BLaER1 treated with 17β-estradiol and CSF1 and Interleukin-3, amounts not matched to agents 10 nM and 100 nM (cell line): ENCODE results near the gene RAMP2.

Experiments
- H3K27ac ChIP-seq, 11 experiments: shearing (Covaris generic); formaldehyde crosslinking; 2 replicates each; pipeline ENCODE4 v1.8.1; 2022
- H3K27me3 ChIP-seq, 11 experiments: shearing (Covaris generic); formaldehyde crosslinking; 2 replicates each; pipeline ENCODE4 v1.8.1; 2022
- H3K36me3 ChIP-seq, 11 experiments: shearing (Covaris generic); formaldehyde crosslinking; 2 replicates each; pipeline ENCODE4 v1.8.1; 2022
- H3K4me1 ChIP-seq, 10 experiments: shearing (Covaris generic); formaldehyde crosslinking; 2 replicates each; pipeline ENCODE4 v1.8.1; 2022
- H3K4me2 ChIP-seq, 11 experiments: shearing (Covaris generic); formaldehyde crosslinking; 2 replicates each; pipeline ENCODE4 v1.8.1; 2022
- H3K4me3 ChIP-seq, 10 experiments: shearing (Covaris generic); formaldehyde crosslinking; 2 replicates each; pipeline ENCODE4 v1.8.1; 2022
- H3K9ac ChIP-seq, 11 experiments: shearing (Covaris generic); formaldehyde crosslinking; 2 replicates each; pipeline ENCODE4 v1.8.1; 2022
- H3K9me3 ChIP-seq, 11 experiments: shearing (Covaris generic); formaldehyde crosslinking; replicated peaks in 1 of 11; 2 replicates each; pipeline ENCODE4 v1.8.1; 2022
- H4K20me1 ChIP-seq, 11 experiments: shearing (Covaris generic); formaldehyde crosslinking; 2 replicates each; pipeline ENCODE4 v1.8.1; 2022
- Cebpa-rat ChIP-seq, 11 experiments: shearing (Covaris generic); IDR thresholded peaks; 2 replicates each; pipeline ENCODE4 v1.8.1; 2022

Gene RAMP2

GRCh38 chr17:42744806-42745617 lies 16.0 kb upstream of the RAMP2 start, which contains the start of gene EZH1:
Gene EZH1 (minus strand): TSS chr17:42745040. CDS start chr17:42728941, 16,099 bp downstream.
- no peaks in the 10 kb centered on the region for H3K27me3 ChIP-seq
- peak within 1 kb of the TSS; percentile 83 to 92 (median 90) for H3K9ac ChIP-seq
- H3K9me3 ChIP-seq, result no peaks in the 10 kb centered on the region; a peak in 1 of 22 replicates
- H3K4me1 ChIP-seq, result peaks cover 22 to 53% (median 32%) of the 10 kb centered on the region in 10 experiments
- peak within 1 kb of the TSS; percentile 77 to 96 (median 90) for H3K4me2 ChIP-seq
- no peak for TF ChIP-seq Cebpa-rat (IDR thresholded peaks at IDR 0.05)
- H3K36me3 ChIP-seq, result peaks cover 0 to 14% (median 6%) of the 10 kb centered on the region in 11 experiments; a peak in 6 of 22 replicates
- peak within 1 kb of the TSS; percentile 60 to 78 (median 72) for H3K4me3 ChIP-seq
- H4K20me1 ChIP-seq, result peaks cover 0 to 40% (median 0%) of the 10 kb centered on the region in 11 experiments; a peak in 3 of 22 replicates
- H3K27ac ChIP-seq, result peak within 1 kb of the TSS; percentile 67 to 96 (median 85); a peak in 21 of 22 replicates

- H3K36me3 ChIP-seq, result no peaks in the 10 kb centered on the region
- no peak overlapping the region for H3K4me2 ChIP-seq
- peaks cover 20 to 41% (median 29%) of the 10 kb centered on the region in 10 experiments for H3K4me1 ChIP-seq
- H3K9me3 ChIP-seq, result no peaks in the 10 kb centered on the region; a peak in 1 of 22 replicates
- no peaks in the 10 kb centered on the region for H3K27me3 ChIP-seq
- H4K20me1 ChIP-seq, result peaks cover 0 to 6% (median 0%) of the 10 kb centered on the region in 11 experiments; a peak in 3 of 22 replicates
- H3K9ac ChIP-seq, result no peak overlapping the region
- no peak for TF ChIP-seq Cebpa-rat (IDR thresholded peaks at IDR 0.05)
- H3K27ac ChIP-seq, result no peak overlapping the region
- no peak overlapping the region for H3K4me3 ChIP-seq
These were observed 12.7 kb upstream of the RAMP2 start for GRCh38 chr17:42748202-42748907.

- Histone ChIP-seq H3K4me1 (peaks cover 12 to 33% (median 21%) of the 10 kb centered on the region in 10 experiments), H3K27me3 (no peaks in the 10 kb centered on the region), H3K27ac (no peak overlapping the region), H4K20me1 (no peaks in the 10 kb centered on the region), H3K4me2 (peak overlapping the region in 1 of 11 experiments; percentile 78; a peak in 1 of 22 replicates), H3K9ac (no peak overlapping the region), H3K9me3 (no peaks in the 10 kb centered on the region; a peak in 1 of 22 replicates), H3K4me3 (no peak overlapping the region), H3K36me3 (no peaks in the 10 kb centered on the region)
- TF ChIP-seq Cebpa-rat (IDR thresholded peaks at IDR 0.05), result no peak
These were observed 11.9 kb upstream of the RAMP2 start for GRCh38 chr17:42748908-42749798.

DNA sequence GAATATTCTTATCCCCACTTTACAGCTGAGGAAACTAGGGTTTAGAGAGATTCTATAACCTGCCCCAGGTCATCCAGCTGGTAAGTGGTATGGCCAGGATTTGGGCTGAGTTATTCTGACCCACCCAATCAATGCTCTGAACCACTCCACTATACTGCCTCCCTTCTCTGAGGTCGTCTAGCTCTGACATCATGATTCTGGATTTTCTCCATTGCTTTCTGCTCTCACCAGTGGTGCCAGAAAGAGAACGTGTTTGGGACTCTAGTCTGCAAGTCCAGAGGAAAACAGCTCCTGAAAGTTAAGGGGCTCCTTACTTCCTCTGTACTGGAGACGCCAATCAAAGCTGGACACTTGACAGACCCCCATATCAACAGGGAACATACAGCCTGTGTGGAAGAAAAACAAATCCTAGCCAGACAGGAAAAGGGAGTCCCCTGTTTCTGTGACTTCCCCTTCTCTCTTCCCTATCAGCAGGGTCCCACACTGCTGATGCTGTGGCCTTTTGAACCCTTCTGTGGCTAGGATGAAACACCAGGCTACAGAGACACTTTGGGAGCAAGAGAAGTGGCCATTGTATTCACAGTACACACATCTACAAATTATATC lies 10.2 kb upstream of the RAMP2 start:
- no peak for TF ChIP-seq Cebpa-rat (IDR thresholded peaks at IDR 0.05)
- Histone ChIP-seq H3K9ac (peak overlapping the region in 4 of 11 experiments; percentile 9 to 47 (median 41); a peak in 4 of 22 replicates), H3K27me3 (no peaks in the 10 kb centered on the region), H3K4me2 (peak overlapping the region in 10 of 11 experiments; percentile 8 to 81 (median 65); a peak in 17 of 22 replicates), H3K9me3 (no peaks in the 10 kb centered on the region; a peak in 1 of 22 replicates), H3K27ac (peak overlapping the region in 5 of 11 experiments; percentile 11 to 63 (median 33); a peak in 8 of 22 replicates), H3K4me3 (no peak overlapping the region), H4K20me1 (no peaks in the 10 kb centered on the region), H3K4me1 (peaks cover 10 to 29% (median 16%) of the 10 kb centered on the region in 10 experiments), H3K36me3 (no peaks in the 10 kb centered on the region)

DNA sequence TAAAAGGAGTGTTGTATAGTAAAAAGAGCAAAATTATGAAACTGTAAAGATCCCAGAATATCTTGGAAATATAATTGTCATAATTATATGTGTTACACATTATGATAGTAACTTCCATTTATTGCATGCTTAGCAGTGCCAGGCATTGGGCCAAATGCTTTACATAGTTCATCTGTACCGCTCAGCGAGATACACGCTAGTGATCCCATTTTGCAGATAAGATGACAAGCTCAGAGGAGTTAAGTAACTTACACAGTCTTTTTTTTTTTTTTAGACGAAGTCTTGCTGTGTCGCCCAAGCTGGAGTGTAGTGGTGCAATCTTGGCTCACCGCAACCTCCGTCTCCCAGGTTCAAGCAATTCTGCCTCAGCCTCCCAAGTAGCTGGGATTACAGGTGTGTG lies 9.4 kb upstream of the RAMP2 start:
- Histone ChIP-seq H3K27ac (no peak overlapping the region), H3K9ac (no peak overlapping the region), H3K9me3 (no peaks in the 10 kb centered on the region), H3K27me3 (no peaks in the 10 kb centered on the region), H3K36me3 (no peaks in the 10 kb centered on the region), H3K4me2 (peak overlapping the region in 5 of 11 experiments; percentile 71 to 81 (median 78); a peak in 9 of 22 replicates), H4K20me1 (no peaks in the 10 kb centered on the region), H3K4me1 (peaks cover 10 to 29% (median 16%) of the 10 kb centered on the region in 10 experiments), H3K4me3 (no peak overlapping the region)
- TF ChIP-seq Cebpa-rat (IDR thresholded peaks at IDR 0.05), result no peak

DNA sequence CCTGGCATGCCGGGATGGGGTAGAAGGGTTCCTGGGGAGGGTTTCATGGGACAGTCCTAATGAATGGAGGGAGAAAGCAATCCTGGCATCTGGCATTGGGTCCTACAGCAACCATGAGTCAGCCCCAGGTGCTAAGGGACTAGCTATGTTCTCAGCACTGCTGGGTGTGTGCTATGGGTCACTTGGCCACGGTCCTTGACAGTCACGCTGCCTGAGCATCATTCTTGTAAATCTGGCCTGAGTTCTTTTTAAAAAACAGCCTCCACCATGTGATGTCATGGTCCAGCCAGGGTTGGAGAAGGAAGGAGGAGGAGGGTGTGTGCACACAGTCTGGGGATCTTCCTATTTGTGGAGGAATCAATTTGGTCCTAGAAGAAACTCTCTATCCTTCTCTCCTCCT lies 6.2 kb upstream of the RAMP2 start:
- Histone ChIP-seq H3K4me2 (no peak overlapping the region), H3K9me3 (no peaks in the 10 kb centered on the region), H4K20me1 (peaks cover 0 to 4% (median 0%) of the 10 kb centered on the region in 11 experiments; a peak in 2 of 22 replicates), H3K4me1 (peaks cover 10 to 24% (median 18%) of the 10 kb centered on the region in 10 experiments), H3K27ac (no peak overlapping the region), H3K9ac (no peak overlapping the region), H3K27me3 (peaks cover 13 to 26% (median 20%) of the 10 kb centered on the region in 11 experiments), H3K4me3 (no peak overlapping the region), H3K36me3 (no peaks in the 10 kb centered on the region)
- no peak for TF ChIP-seq Cebpa-rat (IDR thresholded peaks at IDR 0.05)

DNA sequence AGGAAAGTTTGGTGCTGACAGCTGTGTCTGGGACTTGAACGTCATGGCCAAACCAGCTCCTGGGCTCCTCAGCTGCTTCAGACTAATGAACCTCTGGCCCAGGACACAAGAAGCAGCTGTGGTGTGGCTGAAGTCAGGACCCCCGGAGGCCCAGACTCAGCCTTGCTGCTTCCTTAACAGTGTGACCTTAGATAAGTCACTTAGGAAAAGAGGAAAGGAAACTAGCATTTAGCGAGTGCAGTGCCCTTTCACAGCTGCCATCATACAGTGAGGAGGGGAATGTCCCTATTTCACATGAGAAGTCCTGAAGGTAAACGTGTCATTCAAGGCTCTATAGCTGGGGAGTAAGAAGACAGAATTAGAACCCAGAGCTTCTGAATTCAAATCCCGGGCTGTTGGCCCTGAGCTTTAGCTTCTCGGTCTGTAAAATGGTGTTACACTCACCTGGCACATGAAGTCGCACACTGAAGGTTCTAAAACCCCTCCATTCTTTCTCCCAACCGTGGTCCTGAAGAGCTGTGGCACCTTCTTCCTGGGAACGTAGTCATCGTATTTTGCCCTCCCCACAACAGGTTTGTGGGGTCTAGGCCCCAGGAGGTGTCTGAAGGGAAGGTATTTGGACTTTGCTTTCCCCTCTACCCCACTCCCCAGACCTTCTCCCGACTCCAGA lies 910 bp upstream of the RAMP2 start:
- peak overlapping the region in 8 of 11 experiments; percentile 57 to 93 (median 88); a peak in 16 of 22 replicates for H3K4me2 ChIP-seq
- TF ChIP-seq Cebpa-rat (IDR thresholded peaks at IDR 0.05), result no peak
- H3K27ac ChIP-seq, result no peak overlapping the region
- H3K27me3 ChIP-seq, result peaks cover 48 to 62% (median 56%) of the 10 kb centered on the region in 11 experiments
- no peaks in the 10 kb centered on the region for H3K36me3 ChIP-seq
- 0 out of 22 replicates have a peak overlapping the region, but pooled peaks of 1 of the 11 experiments have one; percentile 59 for H3K9ac ChIP-seq
- no peaks in the 10 kb centered on the region for H3K9me3 ChIP-seq
- H3K4me3 ChIP-seq, result peak overlapping the region in 5 of 10 experiments; percentile 44 to 68 (median 54); a peak in 6 of 20 replicates
- peaks cover 9 to 33% (median 23%) of the 10 kb centered on the region in 10 experiments for H3K4me1 ChIP-seq
- H4K20me1 ChIP-seq, result peaks cover 0 to 10% (median 0%) of the 10 kb centered on the region in 11 experiments; a peak in 4 of 22 replicates
